Measurements from ENCODE around the gene CFAP69. TPM values are rescaled to one million over a fixed set of nuclear protein-coding genes. Genes with fewer than 3 reads are reported as not detected.
A peak's percentile ranks its signal among the peaks of the same experiment; 100 is the strongest.

Gene CFAP69
- 1 to 10 TPM; 3.0 to 8.6 (median 7.5) TPM for total RNA-seq

- no peak for TF ChIP-seq POLR2A (IDR thresholded peaks at IDR 0.05; ENCODE audit: low read depth)
- peak; percentile 18 to 48 (median 32) for TF ChIP-seq CTCF (IDR thresholded peaks at IDR 0.05)
- TF ChIP-seq POLR2AphosphoS5 (IDR thresholded peaks at IDR 0.05) = peak; percentile 72 to 88
- 2% methylated on average over 44 of the region's 59 CpGs for WGBS
Observed at GRCh38 chr7:90244909-90245851, at the start of gene CFAP69. Gene CFAP69 (plus strand): TSS chr7:90245174. CDS start chr7:90245425, 251 bp downstream.

GRCh38 chr7:90201500-90202195, 43.3 kb upstream of the CFAP69 start:
- Histone ChIP-seq H3K27ac (replicated peaks in 1 of 4) (no peak overlapping the region), H3K27me3 (no peaks in the 10 kb centered on the region), H3K4me1 (no peaks in the 10 kb centered on the region), H3K9me3 (no peaks in the 10 kb centered on the region), H3K4me3 (no peak overlapping the region), H3K36me3 (no peaks in the 10 kb centered on the region)
- intact Hi-C loops (cut with DNase I) = no loop called here
- no peak for DNase-seq (ENCODE audit: extremely low spot score)
- WGBS = 96% methylated on average over 2 of the region's 2 CpGs
- no peak for TF ChIP-seq EP300 (IDR thresholded peaks at IDR 0.05)
- TF ChIP-seq CTCF (IDR thresholded peaks at IDR 0.05) = no peak
- no peak for TF ChIP-seq POLR2AphosphoS5 (IDR thresholded peaks at IDR 0.05)
- TF ChIP-seq POLR2A (IDR thresholded peaks at IDR 0.05; ENCODE audit: low read depth) = no peak

More at GRCh38 chr7:90244909-90245851, at the start of gene CFAP69:
- peak; percentile 96 for DNase-seq (ENCODE audit: extremely low spot score)
- Histone ChIP-seq H3K4me3 (peak within 1 kb of the TSS; percentile 74 to 89 (median 78)), H3K27me3 (no peaks in the 10 kb centered on the region), H3K27ac (replicated peaks in 1 of 4) (peak within 1 kb of the TSS; percentile 51 to 70 (median 64)), H3K36me3 (no peaks in the 10 kb centered on the region), H3K4me1 (peaks cover 12 to 30% (median 20%) of the 10 kb centered on the region in 4 donors), H3K9me3 (no peaks in the 10 kb centered on the region)
- intact Hi-C loops (cut with DNase I) = loop anchor here (5.0 kb wide), 1 partner anchor 33 kb away; the partner anchor contains the start of gene STEAP2

- no peak overlapping the region for H3K4me3 ChIP-seq
- H3K4me1 ChIP-seq = peaks cover 0 to 28% (median 19%) of the 10 kb centered on the region in 4 donors
- no peak overlapping the region for H3K27ac ChIP-seq (replicated peaks in 1 of 4)
- no peaks in the 10 kb centered on the region for H3K36me3 ChIP-seq
- no peak for TF ChIP-seq POLR2A (IDR thresholded peaks at IDR 0.05; ENCODE audit: low read depth)
- no peak for TF ChIP-seq POLR2AphosphoS5 (IDR thresholded peaks at IDR 0.05)
- TF ChIP-seq EP300 (IDR thresholded peaks at IDR 0.05) = no peak
- no peak for TF ChIP-seq CTCF (IDR thresholded peaks at IDR 0.05)
- H3K9me3 ChIP-seq = no peaks in the 10 kb centered on the region
- intact Hi-C loops (cut with DNase I) = no loop called here
- DNase-seq (ENCODE audit: extremely low spot score) = no peak
- peaks cover 0 to 8% (median 0%) of the 10 kb centered on the region in 4 donors for H3K27me3 ChIP-seq
- 100% methylated on average over 1 of the region's 1 CpG for WGBS
Observed at GRCh38 chr7:90207956-90208355, 37.0 kb upstream of the CFAP69 start.

- H3K9me3 ChIP-seq = no peaks in the 10 kb centered on the region
- no peak for DNase-seq (ENCODE audit: extremely low spot score)
- 92% methylated on average over 1 of the region's 1 CpG for WGBS
- H3K27me3 ChIP-seq = peaks cover 0 to 8% (median 0%) of the 10 kb centered on the region in 4 donors
- intact Hi-C loops (cut with DNase I) = loop anchor here (5.0 kb wide), 2 partner anchors 38 to 52 kb away; partner anchors contain the start of gene CFAP69
- no peak overlapping the region for H3K4me3 ChIP-seq
- H3K4me1 ChIP-seq = peaks cover 0 to 29% (median 19%) of the 10 kb centered on the region in 4 donors
- TF ChIP-seq EP300 (IDR thresholded peaks at IDR 0.05) (no peak), POLR2AphosphoS5 (IDR thresholded peaks at IDR 0.05) (peak in 1 of 2 donors; percentile 33)
- H3K36me3 ChIP-seq = no peaks in the 10 kb centered on the region
- peak overlapping the region in 1 of 4 donors; percentile 89 for H3K27ac ChIP-seq (replicated peaks in 1 of 4)
Observed at GRCh38 chr7:90209776-90210175, 35.2 kb upstream of the CFAP69 start.

Measured in esophagus muscularis mucosa (tissue), 4 donors.